SJSA1 (cell line): Measurements from ENCODE around the gene SMARCD3. TPM values are rescaled to one million over a fixed set of nuclear protein-coding genes. Genes with fewer than 3 reads are reported as not detected.

Source experiments
- DNase-seq, 2 experiments: peaks; one replicate each; pipeline ENCODE4 v3.0.0-alpha.2; 2015 to 2020; ENCODE audit warnings: low spot score in 2 of 2, low read depth in 1 of 2
- H3K27ac ChIP-seq: fragments of 250-450 bp; sonication (Bioruptor Pico); 2 replicates; pipeline ENCODE4 v1.5.1; 2020; ENCODE audit warnings: mild to moderate bottlenecking, moderate library complexity
- H3K27me3 ChIP-seq: fragments of 250-450 bp; sonication (Bioruptor Pico); replicated peaks from 2 replicates; pipeline ENCODE4 v1.5.1; 2020; ENCODE audit warnings: mild to moderate bottlenecking, moderate library complexity
- H3K36me3 ChIP-seq: fragments of 250-450 bp; sonication (Bioruptor Pico); 2 replicates; pipeline ENCODE4 v1.5.1; 2020; ENCODE audit warnings: mild to moderate bottlenecking
- H3K4me1 ChIP-seq: fragments of 250-450 bp; sonication (Bioruptor Pico); replicated peaks from 2 replicates; pipeline ENCODE4 v1.6.1; 2021; ENCODE audit warnings: mild to moderate bottlenecking
- H3K4me3 ChIP-seq: fragments of 250-450 bp; sonication (Bioruptor Pico); 2 replicates; pipeline ENCODE4 v1.5.1; 2020; ENCODE audit warnings: mild to moderate bottlenecking
- H3K9me3 ChIP-seq: fragments of 250-450 bp; sonication (Bioruptor Pico); replicated peaks from 2 replicates; pipeline ENCODE4 v1.5.1; 2020; ENCODE audit warnings: mild to moderate bottlenecking
- total RNA-seq: library from RNA; depleted of rRNA; stranded (reverse); fragments of >200 nt; shearing (Covaris generic); gene quantifications from 2 replicates; pipeline ENCODE4 v1.2.3, GENCODE V29; 2014

SMARCD3 gene
- total RNA-seq, 1 experiment from 2014 or later = 22.6 TPM

GRCh38 chr7:151241755-151242096 is 6.8 kb downstream of the SMARCD3 start:
- Histone ChIP-seq H3K4me1 (peaks cover 9% of the 10 kb centered on the region), H3K36me3 (peaks cover 54% of the 10 kb centered on the region), H3K9me3 (no peaks in the 10 kb centered on the region), H3K27me3 (no peaks in the 10 kb centered on the region), H3K4me3 (no peak overlapping the region), H3K27ac (no peak overlapping the region)
- DNase-seq = no peak

- Histone ChIP-seq H3K36me3 (peaks cover 60% of the 10 kb centered on the region), H3K27me3 (no peaks in the 10 kb centered on the region), H3K27ac (no peak overlapping the region), H3K9me3 (no peaks in the 10 kb centered on the region), H3K4me3 (no peak overlapping the region), H3K4me1 (peaks cover 9% of the 10 kb centered on the region)
- DNase-seq = no peak
These were observed 7.3 kb downstream of the SMARCD3 start for GRCh38 chr7:151240942-151241754.

DNA sequence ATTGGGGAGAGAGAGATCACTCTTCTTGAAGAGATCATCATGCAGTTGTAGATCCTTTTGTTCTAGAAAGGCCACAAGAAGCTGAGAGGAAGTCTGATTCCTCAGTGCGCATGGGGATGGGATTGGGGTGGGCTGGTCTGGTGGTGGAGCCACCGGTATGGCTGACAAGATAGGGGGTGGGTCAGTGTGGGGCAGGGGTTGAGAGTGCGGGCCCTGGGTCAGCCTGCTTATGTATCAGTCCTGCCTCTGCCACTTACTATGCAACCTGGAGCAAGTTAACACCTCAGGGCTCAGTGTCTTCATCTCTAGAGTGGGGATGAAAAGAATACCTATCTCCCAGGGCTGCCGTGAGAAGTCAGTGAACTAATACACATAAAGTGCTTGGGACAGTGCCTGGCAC is 8.0 kb downstream of the SMARCD3 start:
- Histone ChIP-seq H3K27me3 (no peaks in the 10 kb centered on the region), H3K9me3 (no peaks in the 10 kb centered on the region), H3K4me1 (peaks cover 6% of the 10 kb centered on the region), H3K4me3 (no peak overlapping the region), H3K27ac (no peak overlapping the region), H3K36me3 (peaks cover 66% of the 10 kb centered on the region)
- no peak for DNase-seq

GRCh38 chr7:151239837-151240459 is 8.5 kb downstream of the SMARCD3 start:
- Histone ChIP-seq H3K4me1 (peaks cover under 1% of the 10 kb centered on the region), H3K9me3 (no peaks in the 10 kb centered on the region), H3K4me3 (no peak overlapping the region), H3K36me3 (peaks cover 70% of the 10 kb centered on the region), H3K27me3 (no peaks in the 10 kb centered on the region), H3K27ac (no peak overlapping the region)
- no peak for DNase-seq

- peaks cover under 1% of the 10 kb centered on the region for H3K4me1 ChIP-seq
- no peaks in the 10 kb centered on the region for H3K27me3 ChIP-seq
- no peaks in the 10 kb centered on the region for H3K9me3 ChIP-seq
- no peak overlapping the region for H3K4me3 ChIP-seq
- peaks cover 74% of the 10 kb centered on the region for H3K36me3 ChIP-seq
- no peak for DNase-seq
- H3K27ac ChIP-seq = no peak overlapping the region
These were observed 9.3 kb downstream of the SMARCD3 start for GRCh38 chr7:151238924-151239836.

DNA sequence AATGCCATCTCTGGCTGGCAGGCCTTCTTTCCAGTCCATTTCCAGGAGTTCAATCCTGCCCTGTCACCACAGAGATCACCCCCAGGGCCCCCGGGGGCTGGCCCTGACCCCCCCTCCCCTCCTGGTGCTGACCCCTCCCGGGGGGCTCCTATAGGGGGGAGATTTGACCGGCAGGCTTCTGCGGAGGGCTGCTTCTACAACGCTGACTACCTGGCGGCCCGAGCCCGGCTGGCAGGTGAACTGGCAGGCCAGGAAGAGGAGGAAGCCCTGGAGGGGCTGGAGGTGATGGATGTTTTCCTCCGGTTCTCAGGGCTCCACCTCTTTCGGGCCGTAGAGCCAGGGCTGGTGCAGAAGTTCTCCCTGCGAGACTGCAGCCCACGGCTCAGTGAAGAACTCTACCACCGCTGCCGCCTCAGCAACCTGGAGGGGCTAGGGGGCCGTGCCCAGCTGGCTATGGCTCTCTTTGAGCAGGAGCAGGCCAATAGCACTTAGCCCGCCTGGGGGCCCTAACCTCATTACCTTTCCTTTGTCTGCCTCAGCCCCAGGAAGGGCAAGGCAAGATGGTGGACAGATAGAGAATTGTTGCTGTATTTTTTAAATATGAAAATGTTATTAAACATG is 10.2 kb downstream of the SMARCD3 start:
- Histone ChIP-seq H3K4me1 (peaks cover 9% of the 10 kb centered on the region), H3K9me3 (no peaks in the 10 kb centered on the region), H3K27ac (no peak overlapping the region), H3K36me3 (peaks cover 83% of the 10 kb centered on the region), H3K27me3 (no peaks in the 10 kb centered on the region), H3K4me3 (no peak overlapping the region)
- DNase-seq = no peak

GRCh38 chr7:151237244-151238189 is 11.0 kb downstream of the SMARCD3 start:
- no peak for DNase-seq
- no peak overlapping the region for H3K4me3 ChIP-seq
- H3K27ac ChIP-seq = no peak overlapping the region
- H3K27me3 ChIP-seq = no peaks in the 10 kb centered on the region
- no peaks in the 10 kb centered on the region for H3K9me3 ChIP-seq
- H3K4me1 ChIP-seq = peaks cover 10% of the 10 kb centered on the region
- H3K36me3 ChIP-seq = peaks cover 91% of the 10 kb centered on the region

GRCh38 chr7:151236406-151236805 is 12.1 kb downstream of the SMARCD3 start:
- Histone ChIP-seq H3K4me3 (no peak overlapping the region), H3K4me1 (peaks cover 19% of the 10 kb centered on the region), H3K27me3 (no peaks in the 10 kb centered on the region), H3K36me3 (peaks cover 86% of the 10 kb centered on the region), H3K27ac (no peak overlapping the region), H3K9me3 (no peaks in the 10 kb centered on the region)
- DNase-seq = no peak

DNA sequence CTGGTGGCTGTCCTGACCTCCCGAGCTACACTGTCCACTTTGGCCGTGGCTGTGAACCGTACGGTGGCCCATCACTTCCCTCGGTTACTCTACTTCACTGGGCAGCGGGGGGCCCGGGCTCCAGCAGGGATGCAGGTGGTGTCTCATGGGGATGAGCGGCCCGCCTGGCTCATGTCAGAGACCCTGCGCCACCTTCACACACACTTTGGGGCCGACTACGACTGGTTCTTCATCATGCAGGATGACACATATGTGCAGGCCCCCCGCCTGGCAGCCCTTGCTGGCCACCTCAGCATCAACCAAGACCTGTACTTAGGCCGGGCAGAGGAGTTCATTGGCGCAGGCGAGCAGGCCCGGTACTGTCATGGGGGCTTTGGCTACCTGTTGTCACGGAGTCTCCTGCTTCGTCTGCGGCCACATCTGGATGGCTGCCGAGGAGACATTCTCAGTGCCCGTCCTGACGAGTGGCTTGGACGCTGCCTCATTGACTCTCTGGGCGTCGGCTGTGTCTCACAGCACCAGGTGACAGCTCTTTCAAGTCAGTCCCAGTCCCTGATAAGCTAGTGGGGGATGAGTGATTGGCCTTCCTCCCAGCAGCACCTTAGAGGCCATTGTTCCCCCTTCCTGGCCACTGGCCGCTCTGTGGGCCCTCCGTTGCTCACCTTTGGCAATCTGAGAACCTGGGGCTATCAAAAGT is 13.3 kb downstream of the SMARCD3 start:
- DNase-seq = no peak
- H3K27me3 ChIP-seq = no peaks in the 10 kb centered on the region
- no peak overlapping the region for H3K4me3 ChIP-seq
- no peak overlapping the region for H3K27ac ChIP-seq
- no peaks in the 10 kb centered on the region for H3K9me3 ChIP-seq
- peaks cover 77% of the 10 kb centered on the region for H3K36me3 ChIP-seq
- peaks cover 19% of the 10 kb centered on the region for H3K4me1 ChIP-seq

GRCh38 chr7:151233804-151234203 is 14.7 kb downstream of the SMARCD3 start:
- Histone ChIP-seq H3K4me1 (peaks cover 19% of the 10 kb centered on the region), H3K9me3 (no peaks in the 10 kb centered on the region), H3K4me3 (peak overlapping the region; percentile 86), H3K27me3 (no peaks in the 10 kb centered on the region), H3K36me3 (peaks cover 65% of the 10 kb centered on the region), H3K27ac (peak overlapping the region; percentile 81)
- no peak for DNase-seq

DNA sequence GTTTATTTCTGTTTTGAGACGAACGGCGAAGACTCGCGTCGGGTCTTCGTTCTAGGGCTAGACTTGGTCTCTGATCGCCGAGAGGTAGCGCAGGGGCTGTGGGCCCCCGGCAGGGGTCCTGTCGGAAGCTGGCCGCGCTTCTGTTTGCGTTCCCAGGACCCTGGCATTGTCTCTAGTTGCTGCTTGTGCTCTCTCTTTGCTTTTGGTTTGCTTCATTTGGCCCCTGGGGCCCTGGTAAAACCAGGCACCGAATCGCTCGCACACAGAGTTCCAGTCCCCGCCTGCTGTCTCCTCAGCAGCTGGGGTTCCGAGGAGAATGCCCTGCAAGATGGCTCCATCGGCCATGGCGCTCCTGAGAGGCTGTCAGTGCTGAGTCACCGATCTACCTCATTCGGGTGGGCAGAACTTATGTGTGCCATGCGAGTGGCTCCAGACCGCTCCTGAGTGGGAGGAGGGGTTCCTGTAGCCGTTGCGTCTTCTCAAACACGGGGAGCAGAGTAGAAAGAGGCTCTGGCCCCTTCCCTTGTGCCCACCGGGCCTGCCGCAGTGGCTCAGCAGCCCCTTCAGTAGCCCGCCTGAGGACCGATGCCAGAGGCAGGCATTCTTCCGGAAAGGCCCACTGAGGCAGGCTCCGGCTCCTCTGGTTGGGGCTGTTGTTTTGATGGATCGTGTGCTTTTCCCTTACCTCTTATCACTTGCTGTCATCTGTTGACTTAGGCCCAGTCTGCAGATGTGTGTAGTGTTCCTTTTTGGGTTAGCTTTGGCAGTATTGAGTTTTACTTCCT is 15.4 kb downstream of the SMARCD3 start:
- H3K27me3 ChIP-seq = no peaks in the 10 kb centered on the region

More for the DNA sequence above, 15.4 kb downstream of the SMARCD3 start:
- H3K36me3 ChIP-seq = peaks cover 58% of the 10 kb centered on the region
- H3K4me3 ChIP-seq = peak overlapping the region; percentile 86
- peak; percentile 69 to 83 for DNase-seq
- peaks cover 21% of the 10 kb centered on the region for H3K4me1 ChIP-seq
- peak overlapping the region; percentile 81 for H3K27ac ChIP-seq
- no peaks in the 10 kb centered on the region for H3K9me3 ChIP-seq
